Measurements from ENCODE around the gene MBTD1.
"Not testable (repeated sequence)": the region's sequence is repeated elsewhere in the genome, so short reads cannot be mapped to it uniquely, and the experiment has no call there.

MBTD1 gene

GRCh38 chr17:51259564-51260236 is at the start of gene MBTD1:
Gene MBTD1, minus strand, starts transcription at chr17:51260049. Its CDS starts 34,888 bp downstream, at chr17:51225161.
- Mint-ChIP-seq H3K27me3 (no peaks in the 10 kb centered on the region), H3K4me1 (ENCODE audit: low read depth) (peaks cover 70% of the 10 kb centered on the region), H3K4me3 (peak within 1 kb of the TSS; percentile 82), H3K27ac (peak within 1 kb of the TSS; percentile 100), H3K36me3 (ENCODE audit: low read depth) (peaks cover 86% of the 10 kb centered on the region), H3K9me3 (no peaks in the 10 kb centered on the region)
- peak; percentile 93 for DNase-seq

- Mint-ChIP-seq H3K27me3 (peaks cover 8% of the 10 kb centered on the region), H3K9me3 (peaks cover 21% of the 10 kb centered on the region), H3K36me3 (ENCODE audit: low read depth) (peaks cover 5% of the 10 kb centered on the region), H3K27ac (no peak overlapping the region), H3K4me3 (no peak overlapping the region), H3K4me1 (ENCODE audit: low read depth) (no peaks in the 10 kb centered on the region)
- no peak for DNase-seq
These were observed 45.3 kb upstream of the MBTD1 start for GRCh38 chr17:51305182-51305581.

GRCh38 chr17:51299859-51300258 is 40.0 kb upstream of the MBTD1 start:
- Mint-ChIP-seq H3K4me1 (ENCODE audit: low read depth) (peaks cover 6% of the 10 kb centered on the region), H3K27ac (peak overlapping the region; percentile 14), H3K27me3 (peaks cover under 1% of the 10 kb centered on the region), H3K9me3 (peaks cover under 1% of the 10 kb centered on the region), H3K36me3 (ENCODE audit: low read depth) (peaks cover 55% of the 10 kb centered on the region), H3K4me3 (no peak overlapping the region)
- no peak for DNase-seq

DNA sequence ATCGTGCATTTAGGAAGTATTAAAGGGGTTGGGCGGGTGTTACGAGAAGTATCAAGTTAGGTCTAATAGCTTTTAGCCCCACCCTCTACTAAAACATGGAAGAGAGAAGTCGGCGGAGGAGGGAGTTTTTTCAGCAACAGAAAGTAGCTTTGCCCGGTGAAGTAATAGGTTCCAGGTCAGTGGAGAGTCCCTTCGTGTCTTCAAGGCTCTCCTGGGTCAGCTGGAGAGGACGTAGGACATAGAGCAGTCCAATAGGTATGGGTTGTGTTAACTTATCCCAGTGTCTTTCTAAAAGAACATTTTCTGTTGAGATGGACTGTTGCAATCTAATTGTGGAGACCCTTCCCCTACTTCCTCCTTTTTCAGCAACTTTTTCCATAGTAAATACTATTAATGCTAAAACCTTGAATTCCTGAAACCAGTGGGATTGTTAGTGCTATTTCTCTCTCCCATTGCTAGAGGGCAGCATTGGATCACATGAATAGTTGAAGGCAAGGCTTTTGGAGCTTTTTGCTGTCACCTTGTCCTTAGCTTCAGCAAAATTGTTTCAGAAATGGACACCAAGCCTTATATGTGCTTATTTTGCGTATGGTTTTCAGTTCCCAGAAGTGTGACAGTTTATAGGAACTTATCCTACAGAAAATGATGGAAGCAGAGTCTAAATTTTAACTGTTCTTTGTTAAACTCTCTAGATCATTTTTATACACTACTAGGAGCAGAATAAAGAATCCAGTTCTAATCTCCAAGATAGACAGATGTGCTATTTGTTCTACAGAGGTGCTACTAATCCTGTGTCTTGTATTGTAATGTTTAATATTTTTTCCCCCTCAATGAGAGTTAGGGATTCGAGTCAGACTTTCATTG is 38.9 kb upstream of the MBTD1 start:
- H3K4me3 Mint-ChIP-seq, result no peak overlapping the region
- H3K9me3 Mint-ChIP-seq, result no peaks in the 10 kb centered on the region
- peak overlapping the region; percentile 22 for H3K27ac Mint-ChIP-seq
- DNase-seq, result no peak
- peaks cover 64% of the 10 kb centered on the region for H3K36me3 Mint-ChIP-seq (ENCODE audit: low read depth)
- H3K4me1 Mint-ChIP-seq (ENCODE audit: low read depth), result peaks cover 7% of the 10 kb centered on the region
- no peaks in the 10 kb centered on the region for H3K27me3 Mint-ChIP-seq

DNA sequence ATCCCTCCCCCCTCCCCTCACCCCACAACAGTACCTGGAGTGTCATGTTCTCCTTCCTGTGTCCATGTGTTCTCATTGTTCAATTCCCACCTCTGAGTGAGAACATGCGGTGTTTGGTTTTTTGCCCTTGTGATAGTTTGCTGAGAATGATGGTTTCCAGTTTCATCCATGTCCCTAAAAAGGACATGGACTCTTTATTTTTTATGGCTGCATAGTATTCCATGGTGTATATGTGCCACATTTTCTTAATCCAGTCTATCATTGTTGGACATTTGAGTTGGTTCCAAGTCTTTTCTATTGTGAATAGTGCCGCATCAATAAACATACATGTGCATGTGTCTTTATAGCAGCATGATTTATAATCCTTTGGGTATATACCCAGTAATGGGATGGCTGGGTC is 34.5 kb upstream of the MBTD1 start:
- H3K4me1 Mint-ChIP-seq (ENCODE audit: low read depth); H3K27me3 Mint-ChIP-seq; H3K4me3 Mint-ChIP-seq; DNase-seq; H3K9me3 Mint-ChIP-seq; H3K27ac Mint-ChIP-seq: not testable (repeated sequence)
- peaks cover 95% of the 10 kb centered on the region for H3K36me3 Mint-ChIP-seq (ENCODE audit: low read depth)

- H3K27me3 Mint-ChIP-seq, result no peaks in the 10 kb centered on the region
These were observed 29.9 kb upstream of the MBTD1 start for GRCh38 chr17:51289696-51290111.

DNA sequence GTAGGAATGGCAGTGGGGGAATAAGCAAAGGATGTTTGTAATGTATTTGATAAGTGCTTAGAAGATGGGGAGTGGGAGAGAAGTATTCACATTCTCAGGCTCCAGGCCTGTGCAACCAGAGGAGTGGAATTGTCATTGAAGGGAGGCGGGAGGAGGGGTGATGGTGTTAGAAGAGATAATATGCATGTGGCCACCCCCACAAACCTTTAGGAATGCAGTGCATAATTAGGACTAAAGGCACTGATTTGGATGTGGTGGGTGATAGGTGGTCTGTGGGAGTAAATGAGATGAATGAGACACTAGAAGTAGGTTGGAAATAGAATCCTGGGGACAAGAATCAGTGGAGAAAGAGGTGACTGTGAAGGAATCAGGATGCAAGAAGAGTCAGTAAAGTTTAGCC is 27.6 kb upstream of the MBTD1 start:
- H3K4me1 Mint-ChIP-seq (ENCODE audit: low read depth), result peaks cover 6% of the 10 kb centered on the region

More at GRCh38 chr17:51289696-51290111, 29.9 kb upstream of the MBTD1 start:
- Mint-ChIP-seq H3K36me3 (ENCODE audit: low read depth) (peaks cover 95% of the 10 kb centered on the region), H3K27ac (peak overlapping the region; percentile 47), H3K9me3 (no peaks in the 10 kb centered on the region), H3K4me1 (ENCODE audit: low read depth) (peaks cover 6% of the 10 kb centered on the region), H3K4me3 (no peak overlapping the region)
- DNase-seq, result no peak

DNA sequence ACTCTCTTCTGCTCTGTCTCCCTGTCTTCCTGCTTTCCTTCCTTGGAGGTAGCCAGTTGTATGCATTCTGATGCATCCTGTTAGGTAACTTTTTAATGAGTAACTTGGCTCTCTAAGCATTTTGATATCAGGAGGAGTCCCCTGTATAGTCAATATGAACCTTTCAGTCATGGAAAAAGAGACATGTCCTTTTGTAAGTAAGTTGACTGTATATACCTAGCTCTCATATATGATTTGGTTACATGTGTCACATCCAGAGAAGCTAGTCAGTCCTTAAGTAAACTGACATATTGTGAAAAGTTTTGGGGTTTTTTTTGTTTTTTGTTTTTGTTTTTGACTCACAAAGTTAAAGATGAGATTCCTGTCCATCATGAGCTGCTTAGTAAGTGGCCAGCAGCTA is 19.3 kb upstream of the MBTD1 start:
- Mint-ChIP-seq H3K27me3 (no peaks in the 10 kb centered on the region), H3K27ac (peak overlapping the region; percentile 42)

More for the DNA sequence above, 27.6 kb upstream of the MBTD1 start:
- no peak for DNase-seq
- H3K9me3 Mint-ChIP-seq, result no peaks in the 10 kb centered on the region
- no peak overlapping the region for H3K4me3 Mint-ChIP-seq
- H3K36me3 Mint-ChIP-seq (ENCODE audit: low read depth), result peaks cover 97% of the 10 kb centered on the region
- H3K27ac Mint-ChIP-seq, result peak overlapping the region; percentile 18
- no peaks in the 10 kb centered on the region for H3K27me3 Mint-ChIP-seq

DNA sequence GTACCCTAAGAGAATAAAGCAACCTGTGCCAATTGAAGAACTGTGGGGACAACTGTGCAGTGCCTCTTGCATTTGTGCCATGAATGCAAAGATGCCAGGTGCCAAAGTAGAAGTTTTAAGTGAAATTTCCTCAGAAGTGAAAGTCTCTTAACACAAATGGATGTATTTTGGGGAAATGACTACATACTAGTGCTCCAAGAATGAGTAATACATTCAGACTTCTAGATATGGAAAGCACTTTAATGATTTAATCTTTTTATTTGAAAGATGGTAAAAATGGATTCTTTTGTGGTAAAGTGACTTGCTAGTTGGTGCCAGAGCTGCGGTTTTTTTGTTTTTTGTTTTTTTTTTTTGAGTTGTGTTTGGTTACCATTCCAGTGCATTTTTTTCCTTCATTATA is 15.5 kb upstream of the MBTD1 start:
- Mint-ChIP-seq H3K27ac (peak overlapping the region; percentile 75), H3K4me1 (ENCODE audit: low read depth) (peaks cover 36% of the 10 kb centered on the region), H3K9me3 (no peaks in the 10 kb centered on the region), H3K4me3 (no peak overlapping the region), H3K27me3 (no peaks in the 10 kb centered on the region), H3K36me3 (ENCODE audit: low read depth) (peaks cover 97% of the 10 kb centered on the region)
- no peak for DNase-seq

More for the DNA sequence above, 19.3 kb upstream of the MBTD1 start:
- H3K36me3 Mint-ChIP-seq (ENCODE audit: low read depth), result peaks cover 97% of the 10 kb centered on the region
- DNase-seq, result no peak
- H3K4me3 Mint-ChIP-seq, result no peak overlapping the region
- no peaks in the 10 kb centered on the region for H3K9me3 Mint-ChIP-seq
- H3K4me1 Mint-ChIP-seq (ENCODE audit: low read depth), result peaks cover 18% of the 10 kb centered on the region

GRCh38 chr17:51272812-51273211 is 13.0 kb upstream of the MBTD1 start:
- H3K4me1 Mint-ChIP-seq (ENCODE audit: low read depth), result peaks cover 34% of the 10 kb centered on the region
- H3K27ac Mint-ChIP-seq, result no peak overlapping the region

DNA sequence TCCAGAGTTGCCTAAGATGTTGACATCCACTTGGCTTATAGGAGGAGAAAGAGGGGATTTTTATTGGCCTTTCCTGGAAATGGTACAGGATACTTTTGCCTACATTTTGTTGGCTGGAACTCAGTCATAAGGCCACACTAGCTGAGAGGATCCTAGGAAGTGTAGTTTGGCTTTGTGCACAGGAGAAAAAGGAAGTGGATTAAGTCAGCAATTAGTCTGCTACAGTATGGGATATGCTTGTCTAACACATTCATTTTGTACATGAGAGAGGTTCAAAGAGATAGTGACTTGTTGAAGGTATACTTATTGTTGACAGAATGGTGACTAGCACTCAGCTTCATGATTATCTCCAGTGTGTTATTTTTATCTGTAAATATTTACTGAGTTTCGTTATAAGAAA is 10.8 kb upstream of the MBTD1 start:
- Mint-ChIP-seq H3K4me3 (no peak overlapping the region), H3K27me3 (no peaks in the 10 kb centered on the region), H3K9me3 (no peaks in the 10 kb centered on the region), H3K36me3 (ENCODE audit: low read depth) (peaks cover 98% of the 10 kb centered on the region), H3K27ac (peak overlapping the region; percentile 44), H3K4me1 (ENCODE audit: low read depth) (peaks cover 46% of the 10 kb centered on the region)
- DNase-seq, result no peak

More at GRCh38 chr17:51272812-51273211, 13.0 kb upstream of the MBTD1 start:
- Mint-ChIP-seq H3K36me3 (ENCODE audit: low read depth) (peaks cover 99% of the 10 kb centered on the region), H3K27me3 (no peaks in the 10 kb centered on the region), H3K9me3 (no peaks in the 10 kb centered on the region), H3K4me3 (no peak overlapping the region)
- no peak for DNase-seq

DNA sequence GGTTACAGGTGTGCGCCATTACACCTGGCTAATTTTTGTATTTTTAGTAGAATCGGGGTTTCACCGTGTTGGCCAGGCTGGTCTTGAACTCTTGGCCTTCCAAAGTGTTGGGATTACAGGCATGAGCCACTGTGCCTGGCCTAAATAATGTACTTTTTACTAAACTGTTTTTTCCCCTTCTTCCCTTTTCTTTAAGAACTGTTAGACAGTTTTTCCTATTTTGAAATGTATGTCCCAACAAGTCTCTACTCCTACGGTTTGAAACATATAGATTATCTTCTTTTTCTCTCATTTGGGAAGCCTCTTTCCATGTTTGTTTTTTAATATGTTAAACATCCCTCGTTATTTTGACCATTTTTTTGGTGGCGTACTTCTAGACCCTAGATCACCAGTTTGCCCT is 10.1 kb upstream of the MBTD1 start:
- Mint-ChIP-seq H3K27ac (no peak overlapping the region), H3K4me1 (ENCODE audit: low read depth) (peaks cover 44% of the 10 kb centered on the region), H3K36me3 (ENCODE audit: low read depth) (peaks cover 96% of the 10 kb centered on the region)

GRCh38 chr17:51264466-51264865 is 4.6 kb upstream of the MBTD1 start:
- not testable (repeated sequence) for H3K4me3 Mint-ChIP-seq

More for the DNA sequence above, 10.1 kb upstream of the MBTD1 start:
- Mint-ChIP-seq H3K4me3 (no peak overlapping the region), H3K9me3 (no peaks in the 10 kb centered on the region), H3K27me3 (no peaks in the 10 kb centered on the region)
- DNase-seq, result no peak

GRCh38 chr17:51263006-51263405 is 3.2 kb upstream of the MBTD1 start:
- Mint-ChIP-seq H3K36me3 (ENCODE audit: low read depth) (peaks cover 83% of the 10 kb centered on the region), H3K27me3 (no peaks in the 10 kb centered on the region), H3K4me3 (peak overlapping the region; percentile 68), H3K9me3 (no peaks in the 10 kb centered on the region), H3K27ac (peak overlapping the region; percentile 79), H3K4me1 (ENCODE audit: low read depth) (peaks cover 59% of the 10 kb centered on the region)
- no peak for DNase-seq

More at GRCh38 chr17:51264466-51264865, 4.6 kb upstream of the MBTD1 start:
- not testable (repeated sequence) for H3K9me3 Mint-ChIP-seq, DNase-seq, H3K27me3 Mint-ChIP-seq
- Mint-ChIP-seq H3K36me3 (ENCODE audit: low read depth) (peaks cover 84% of the 10 kb centered on the region), H3K27ac (peak overlapping the region; percentile 56), H3K4me1 (ENCODE audit: low read depth) (peaks cover 51% of the 10 kb centered on the region)

All from activated T-cell treated with anti-CD3 and anti-CD28 coated beads, Interleukin-2, amount 50 U/mL, for 24 hours (primary cell).